Measurements from ENCODE around the gene LRP8.
A peak's percentile ranks its signal among the peaks of the same experiment; 100 is the strongest.
"Not testable (repeated sequence)": the region's sequence is repeated elsewhere in the genome, so short reads cannot be mapped to it uniquely, and the experiment has no call there.

LRP8 gene

GRCh38 chr1:53218201-53218600 is 109.7 kb downstream of the LRP8 start:
- no peak for DNase-seq (ENCODE audit: low read depth in 2 of 2)

- no peak for DNase-seq (ENCODE audit: low read depth in 2 of 2)
Observed at GRCh38 chr1:53214376-53214940, 113.4 kb downstream of the LRP8 start.

GRCh38 chr1:53210954-53211353 is 116.9 kb downstream of the LRP8 start:
- no peak for DNase-seq (ENCODE audit: low read depth in 2 of 2)

DNA sequence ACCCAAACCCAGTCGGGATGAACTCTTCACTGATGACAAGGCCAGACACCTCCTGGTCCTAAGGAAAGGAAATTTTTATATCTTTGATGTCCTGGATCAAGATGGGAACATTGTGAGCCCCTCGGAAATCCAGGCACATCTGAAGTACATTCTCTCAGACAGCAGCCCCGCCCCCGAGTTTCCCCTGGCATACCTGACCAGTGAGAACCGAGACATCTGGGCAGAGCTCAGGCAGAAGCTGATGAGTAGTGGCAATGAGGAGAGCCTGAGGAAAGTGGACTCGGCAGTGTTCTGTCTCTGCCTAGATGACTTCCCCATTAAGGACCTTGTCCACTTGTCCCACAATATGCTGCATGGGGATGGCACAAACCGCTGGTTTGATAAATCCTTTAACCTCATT is 117.5 kb downstream of the LRP8 start:
- DNase-seq (ENCODE audit: low read depth in 2 of 2) = no peak

GRCh38 chr1:53207726-53208125 is 120.1 kb downstream of the LRP8 start:
- no peak for DNase-seq (ENCODE audit: low read depth in 2 of 2)

DNA sequence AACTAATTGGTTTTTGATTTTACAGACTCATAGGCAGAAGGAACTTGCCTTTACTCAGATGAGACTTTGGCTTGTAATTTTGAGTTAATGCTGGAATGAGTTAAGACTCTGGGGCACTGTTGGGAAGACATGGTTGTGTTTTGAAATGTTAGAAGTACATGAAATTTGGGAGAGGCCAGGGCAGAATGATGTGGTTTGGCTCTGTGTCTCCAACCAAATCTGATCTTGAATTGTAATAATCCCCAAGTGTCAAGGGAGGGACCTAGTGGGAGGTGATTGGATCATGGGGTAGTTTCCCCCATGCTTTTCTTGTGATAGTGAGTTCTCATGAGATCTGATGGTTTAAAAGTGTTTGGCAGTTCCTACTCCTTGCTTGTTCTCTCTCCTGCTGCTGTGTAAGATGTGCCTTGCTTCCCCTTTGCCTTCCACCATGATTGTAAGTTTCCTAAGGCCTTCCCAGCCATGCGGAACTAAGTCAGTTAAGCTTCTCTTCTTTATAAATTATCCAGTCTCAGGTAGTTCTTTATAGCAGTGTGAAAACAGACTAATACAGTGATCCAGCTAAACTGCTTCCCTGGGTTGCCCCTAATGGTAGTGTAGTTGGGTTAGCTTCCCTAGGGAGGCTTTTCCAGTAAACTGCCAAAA is 121.0 kb downstream of the LRP8 start:
- no peak for DNase-seq (ENCODE audit: low read depth in 2 of 2)

DNA sequence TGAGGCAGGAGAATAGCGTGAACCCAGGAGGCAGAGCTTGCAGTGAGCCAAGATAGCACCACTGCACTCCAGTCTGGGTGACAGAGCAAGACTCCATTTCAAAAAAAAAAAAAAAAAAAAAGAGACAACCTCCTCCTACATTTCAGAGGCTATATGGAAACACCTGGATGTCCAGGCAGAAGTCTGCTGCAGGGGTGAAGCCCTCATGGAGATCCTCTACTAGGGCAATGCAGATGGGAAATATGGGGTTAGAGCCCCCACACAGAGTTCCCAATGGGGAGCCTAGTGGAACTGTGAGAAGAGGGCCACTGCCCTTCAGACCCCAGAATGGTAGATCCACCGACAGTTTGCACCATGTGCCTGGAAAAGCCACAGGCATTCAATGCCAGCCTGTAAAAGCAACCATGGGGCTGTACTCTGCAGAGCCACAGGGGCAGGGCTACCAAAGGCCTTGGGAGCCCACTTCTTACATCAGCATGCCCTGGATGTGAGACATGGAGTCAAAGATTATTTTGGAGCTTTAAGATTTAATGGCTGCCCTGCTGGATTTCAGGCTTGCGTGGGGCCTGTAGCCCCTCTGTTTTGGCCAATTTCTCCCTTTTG is 121.7 kb downstream of the LRP8 start:
- not testable (repeated sequence) for DNase-seq (ENCODE audit: low read depth in 2 of 2)

DNA sequence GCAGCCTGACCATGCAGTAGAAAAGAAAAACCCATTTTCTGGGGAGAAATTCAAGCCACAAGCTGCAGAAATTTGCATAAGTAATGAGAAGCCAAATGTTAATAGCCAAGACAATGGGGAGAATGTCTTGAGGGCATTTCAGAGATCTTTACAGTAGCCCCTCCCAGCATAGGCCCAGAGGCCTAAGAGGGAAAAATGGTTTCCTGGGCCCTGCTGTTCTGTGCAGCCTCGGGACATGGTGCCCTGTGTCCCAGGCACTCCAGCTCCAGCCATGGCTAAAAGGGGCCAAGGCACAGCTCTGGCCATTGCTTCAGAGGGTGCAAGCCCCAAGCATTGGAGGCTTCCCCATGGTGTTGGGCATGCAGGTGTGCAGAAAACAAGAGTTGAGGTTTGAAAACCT is 122.4 kb downstream of the LRP8 start:
- not testable (repeated sequence) for DNase-seq (ENCODE audit: low read depth in 2 of 2)

GRCh38 chr1:53203466-53203865 is 124.4 kb downstream of the LRP8 start:
- no peak for DNase-seq (ENCODE audit: low read depth in 2 of 2)

GRCh38 chr1:53198241-53198651 is 129.6 kb downstream of the LRP8 start:
- DNase-seq (ENCODE audit: low read depth in 2 of 2) = no peak

DNA sequence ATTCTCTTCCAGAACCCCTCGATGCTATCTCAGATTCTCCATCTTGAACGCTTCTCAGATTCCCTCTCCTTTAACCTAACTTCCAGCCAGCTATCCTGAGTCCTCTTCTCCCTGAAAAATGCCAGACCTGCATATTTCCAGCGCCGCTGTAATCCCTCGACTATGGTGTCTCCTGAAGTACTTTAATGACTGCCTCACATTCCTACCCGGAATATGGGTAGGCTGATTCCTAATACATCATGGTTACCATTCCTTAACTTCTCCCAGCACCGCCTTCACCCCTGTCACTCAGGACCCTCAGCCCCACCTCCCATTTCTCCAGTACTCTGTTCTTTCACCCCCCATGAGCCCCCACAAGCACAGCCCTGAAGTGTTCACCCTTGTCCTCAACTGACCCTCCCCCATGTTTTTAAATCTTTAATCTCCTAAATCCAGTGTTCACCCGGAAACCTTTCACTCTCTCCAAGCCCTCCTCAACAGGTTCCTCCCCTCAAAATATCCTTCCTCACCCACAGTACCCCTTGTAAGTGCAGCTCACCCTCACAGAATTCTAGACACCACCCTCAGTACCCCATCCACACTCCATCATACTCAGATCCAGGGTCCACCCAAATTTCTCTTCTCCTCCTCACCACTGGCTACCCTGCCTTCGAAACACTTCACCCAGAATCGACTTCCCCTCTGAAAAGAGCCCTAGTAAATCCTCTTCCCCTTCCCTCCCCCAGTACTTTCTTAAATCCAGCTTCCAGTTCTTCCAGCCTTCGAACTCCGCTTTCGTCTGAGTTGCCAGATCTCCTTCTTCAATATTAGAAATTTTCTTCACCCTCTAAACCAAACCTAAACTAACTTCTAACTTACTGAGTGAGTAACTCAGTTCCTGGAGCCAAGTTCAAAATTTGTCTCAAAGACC is 130.3 kb downstream of the LRP8 start:
- DNase-seq (ENCODE audit: low read depth in 2 of 2) = no peak

GRCh38 chr1:53196485-53197290 is 131.2 kb downstream of the LRP8 start, which contains the start of gene CPT2:
Gene CPT2 (plus strand): TSS chr1:53196824. CDS start chr1:53196944, 120 bp downstream.
- DNase-seq (ENCODE audit: low read depth in 2 of 2) = peak; percentile 89 to 92

DNA sequence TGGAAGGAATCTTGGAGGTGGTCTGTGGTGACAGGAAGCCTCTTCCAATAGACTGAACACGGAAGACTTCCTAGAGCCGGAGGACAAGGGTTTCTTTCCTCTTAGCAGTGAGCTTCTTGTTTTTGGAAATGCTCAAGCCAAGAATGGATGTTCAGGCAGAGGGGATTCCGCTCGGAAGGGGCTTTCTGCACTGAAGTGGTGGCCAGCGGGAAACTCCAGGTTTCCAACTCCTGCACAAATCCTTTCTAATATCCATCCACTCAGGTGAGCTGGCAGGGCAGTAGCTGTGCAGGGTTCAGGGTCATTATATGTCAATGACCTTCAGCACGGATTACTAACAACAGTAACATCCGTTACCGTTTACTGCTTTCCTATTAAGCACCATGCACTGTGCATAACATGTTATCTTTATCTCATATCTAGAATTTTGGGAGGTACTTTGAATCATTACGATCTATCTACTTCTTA is 131.8 kb downstream of the LRP8 start:
- DNase-seq (ENCODE audit: low read depth in 2 of 2) = no peak

DNA sequence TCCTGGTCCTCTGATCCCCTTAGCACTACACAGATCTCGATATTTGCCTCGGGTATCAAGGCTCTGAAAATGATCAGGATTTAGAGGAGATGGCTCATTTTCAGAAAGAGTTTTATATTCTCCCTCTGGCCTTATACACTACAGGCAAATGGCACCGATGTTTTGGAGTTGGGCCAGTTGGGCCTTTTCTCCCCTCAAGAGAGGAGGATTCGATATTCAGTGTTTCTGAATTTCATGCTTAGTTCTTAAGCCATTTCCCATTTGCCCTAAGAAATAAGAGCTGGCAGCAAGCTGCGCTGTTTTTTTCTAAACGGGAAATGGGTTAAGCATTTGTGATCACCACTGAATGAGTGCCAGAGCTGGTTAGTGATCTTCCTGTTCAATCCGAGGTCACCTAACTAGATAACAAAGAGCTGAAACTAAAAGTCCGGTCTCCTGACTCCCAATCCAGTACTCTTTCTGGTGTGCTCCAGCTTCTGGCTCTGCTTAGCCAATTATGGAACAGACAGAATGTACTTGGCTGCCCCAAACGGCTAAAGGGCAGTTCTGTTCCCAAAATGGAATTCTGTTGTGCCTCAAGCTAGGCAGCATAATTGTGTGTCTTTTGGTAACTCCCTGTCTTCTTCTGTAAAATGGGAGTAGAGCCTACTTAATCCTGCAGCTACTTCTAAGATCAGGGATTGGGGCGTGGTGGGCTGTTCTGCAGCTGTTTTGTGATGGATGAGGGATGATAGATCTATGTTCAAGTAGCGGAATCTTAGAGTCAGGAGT is 132.4 kb downstream of the LRP8 start:
- DNase-seq (ENCODE audit: low read depth in 2 of 2) = no peak
